ENCODE measurements around the gene KCNMA1.
"Not testable (repeated sequence)": the region's sequence is repeated elsewhere in the genome, so short reads cannot be mapped to it uniquely, and the experiment has no call there.

KCNMA1 gene

GRCh38 chr10:77664008-77664407 lies 26.4 kb upstream of the KCNMA1 start:
- no peak for DNase-seq (ENCODE audit: low read depth, low spot score)

GRCh38 chr10:77661674-77662073 lies 24.1 kb upstream of the KCNMA1 start:
- DNase-seq (ENCODE audit: low read depth, low spot score), result no peak

GRCh38 chr10:77661100-77661499 lies 23.5 kb upstream of the KCNMA1 start:
- no peak for DNase-seq (ENCODE audit: low read depth, low spot score)

- not testable (repeated sequence) for DNase-seq (ENCODE audit: low read depth, low spot score)
These were observed 21.6 kb upstream of the KCNMA1 start for GRCh38 chr10:77659046-77659670.

- no peak for DNase-seq (ENCODE audit: low read depth, low spot score)
These were observed 15.6 kb upstream of the KCNMA1 start for GRCh38 chr10:77653210-77653609.

GRCh38 chr10:77649333-77650331 lies 12.0 kb upstream of the KCNMA1 start:
- no peak for DNase-seq (ENCODE audit: low read depth, low spot score)

- DNase-seq (ENCODE audit: low read depth, low spot score), result no peak
These were observed 10.9 kb upstream of the KCNMA1 start for GRCh38 chr10:77648472-77648871.

- DNase-seq (ENCODE audit: low read depth, low spot score), result no peak
These were observed 10.1 kb upstream of the KCNMA1 start for GRCh38 chr10:77647543-77648293.

GRCh38 chr10:77644557-77645243 lies 7.1 kb upstream of the KCNMA1 start:
- no peak for DNase-seq (ENCODE audit: low read depth, low spot score)

- DNase-seq (ENCODE audit: low read depth, low spot score), result no peak
These were observed 6.3 kb upstream of the KCNMA1 start for GRCh38 chr10:77643795-77644468.

GRCh38 chr10:77641788-77642397 lies 4.3 kb upstream of the KCNMA1 start:
- DNase-seq (ENCODE audit: low read depth, low spot score), result peak; percentile 69

GRCh38 chr10:77641344-77641743 lies 3.7 kb upstream of the KCNMA1 start:
- DNase-seq (ENCODE audit: low read depth, low spot score), result no peak

- DNase-seq (ENCODE audit: low read depth, low spot score), result no peak
These were observed 2.6 kb upstream of the KCNMA1 start for GRCh38 chr10:77640167-77640566.

- no peak for DNase-seq (ENCODE audit: low read depth, low spot score)
These were observed 2.1 kb upstream of the KCNMA1 start for GRCh38 chr10:77639756-77640155.

- DNase-seq (ENCODE audit: low read depth, low spot score), result no peak
These were observed 903 bp upstream of the KCNMA1 start for GRCh38 chr10:77638321-77639101.

- DNase-seq (ENCODE audit: low read depth, low spot score), result no peak
These were observed 559 bp downstream of the KCNMA1 start for GRCh38 chr10:77636967-77637531.

GRCh38 chr10:77636282-77636966 lies 1.2 kb downstream of the KCNMA1 start:
- DNase-seq (ENCODE audit: low read depth, low spot score), result no peak

GRCh38 chr10:77635402-77636227 lies 2.0 kb downstream of the KCNMA1 start:
- DNase-seq (ENCODE audit: low read depth, low spot score), result no peak
